OCI-LY7 (cell line): Measurements from ENCODE around the gene NGDN. TPM values are rescaled to one million over a fixed set of nuclear protein-coding genes. Genes with fewer than 3 reads are reported as not detected.
A peak's percentile ranks its signal among the peaks of the same experiment; 100 is the strongest.

ENCODE experiments used
- Bru-seq: library from RNA; stranded (reverse); fragments of 400-500 nt; gene quantifications from one replicate; lab custom pipeline; 2021; lab: Mats Ljungman, UMichigan
- BruChase-seq, 2 experiments: library from RNA; stranded (reverse); fragments of 400-500 nt; gene quantifications; one replicate each; lab custom pipeline; 2021; lab: Mats Ljungman, UMichigan
- BruUV-seq: library from RNA; stranded (reverse); fragments of 400-500 nt; replicated peaks from 2 replicates; lab custom pipeline; 2021; lab: Mats Ljungman, UMichigan
- CTCF ChIA-PET: fragments of 300-600 bp; sonication (Branson Sonifier 250); formaldehyde crosslinking; loops from one replicate; lab custom pipeline; 2022; ENCODE audit warnings: antibody characterized with exemption; ENCODE audit not compliant: unreplicated experiment; lab: Charles Lee
- POLR2A ChIA-PET: fragments of 300-600 bp; sonication (Branson Sonifier 250); formaldehyde crosslinking; loops from one replicate; lab custom pipeline; 2022; ENCODE audit warnings: antibody characterized with exemption; lab: Charles Lee
- DNase-seq: peaks from one replicate; pipeline ENCODE4 v3.0.0-alpha.2; 2015; ENCODE audit warnings: low spot score
- H2AFZ ChIP-seq: fragments of 200-600 bp; sonication (generic), shearing (Covaris generic); 2 replicates; pipeline ENCODE4 v1.6.1; 2014; ENCODE audit warnings: mild to moderate bottlenecking, antibody characterized with exemption, low read length, moderate library complexity
- H3K27ac ChIP-seq: fragments of 200-600 bp; sonication (generic); 2 replicates; pipeline ENCODE4 v1.5.1; 2014; ENCODE audit warnings: mixed run types, low read depth, mild to moderate bottlenecking, moderate library complexity, low read length, inconsistent platforms; ENCODE audit not compliant: poor library complexity, severe bottlenecking
- H3K36me3 ChIP-seq: fragments of 200-600 bp; sonication (generic); 2 replicates; pipeline ENCODE4 v1.6.1; 2014; ENCODE audit warnings: mild to moderate bottlenecking, antibody characterized with exemption, low read length, moderate library complexity, mixed read lengths; ENCODE audit not compliant: insufficient read depth
- H3K4me1 ChIP-seq: fragments of 200-600 bp; sonication (generic); 2 replicates; pipeline ENCODE4 v1.5.1; 2014; ENCODE audit warnings: mild to moderate bottlenecking, low read length; ENCODE audit not compliant: insufficient read depth, poor library complexity, severe bottlenecking
- H3K4me2 ChIP-seq: fragments of 200-600 bp; sonication (generic); 2 replicates; pipeline ENCODE4 v1.6.1; 2014; ENCODE audit warnings: mild to moderate bottlenecking, low read length
- H3K4me3 ChIP-seq: fragments of 200-600 bp; sonication (generic); 2 replicates; pipeline ENCODE4 v1.5.1; 2014; ENCODE audit warnings: mild to moderate bottlenecking, low read depth, low read length; ENCODE audit not compliant: poor library complexity, severe bottlenecking
- H3K79me2 ChIP-seq: fragments of 200-600 bp; sonication (generic); 2 replicates; pipeline ENCODE4 v1.6.1; 2016; ENCODE audit warnings: low read depth, mild to moderate bottlenecking, low read length, moderate library complexity, mixed read lengths; ENCODE audit not compliant: insufficient read depth
- H3K9me2 ChIP-seq: fragments of 200-600 bp; sonication (generic); 2 replicates; pipeline ENCODE4 v1.6.1; 2016; ENCODE audit warnings: mild to moderate bottlenecking, low read length, mixed read lengths; ENCODE audit not compliant: insufficient read depth
- H3K9me3 ChIP-seq: fragments of 200-600 bp; sonication (generic); 2 replicates; pipeline ENCODE4 v1.6.1; 2014; ENCODE audit warnings: mild to moderate bottlenecking, mixed run types, low read length, mixed read lengths
- H4K20me1 ChIP-seq: fragments of 200-600 bp; sonication (generic); 2 replicates; pipeline ENCODE4 v1.6.1; 2014; ENCODE audit warnings: mild to moderate bottlenecking, antibody characterized with exemption, low read length, moderate library complexity, mixed read lengths; ENCODE audit not compliant: insufficient read depth
- EZH2phosphoT487 ChIP-seq: fragments of 200-600 bp; sonication (generic); IDR thresholded peaks from 2 replicates; pipeline ENCODE4 v1.6.1; 2018; ENCODE audit warnings: low read depth, borderline replicate concordance, mild to moderate bottlenecking, mixed run types, antibody characterized with exemption, low read length, moderate library complexity, mixed read lengths
- intact Hi-C: fragments of 100-400 bp; cut with micrococcal nuclease; formaldehyde crosslinking; loops from one replicate; pipeline ENCODE4 v1.10.0; 2022; ENCODE audit not compliant: unreplicated experiment
- long read RNA-seq: library from polyadenylated mRNA; stranded (forward); transcript quantifications from one replicate; pipeline ENCODE4 v2.0.0, GENCODE V29; 2022
- total RNA-seq, 2 experiments: library from RNA; depleted of rRNA in 1 of 2; stranded (reverse); fragments of >200 nt in 1 of 2; shearing (Covaris generic) in 1 of 2; gene quantifications; 2 replicates each; pipeline ENCODE4 v1.2.3, GENCODE V29; 2014 to 2022
- TF ChIP-seq, protein P1 (sequence below): fragments of 200-600 bp; sonication (generic); conservative IDR thresholded peaks from 2 replicates; pipeline ENCODE4 v1.5.1; 2014; ENCODE audit warnings: mild to moderate bottlenecking, antibody characterized with exemption, low read length, moderate library complexity, mixed read lengths

NGDN gene, protein sequence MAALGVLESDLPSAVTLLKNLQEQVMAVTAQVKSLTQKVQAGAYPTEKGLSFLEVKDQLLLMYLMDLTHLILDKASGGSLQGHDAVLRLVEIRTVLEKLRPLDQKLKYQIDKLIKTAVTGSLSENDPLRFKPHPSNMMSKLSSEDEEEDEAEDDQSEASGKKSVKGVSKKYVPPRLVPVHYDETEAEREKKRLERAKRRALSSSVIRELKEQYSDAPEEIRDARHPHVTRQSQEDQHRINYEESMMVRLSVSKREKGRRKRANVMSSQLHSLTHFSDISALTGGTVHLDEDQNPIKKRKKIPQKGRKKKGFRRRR
- 53.6 and 87.1 TPM in 2 replicates for total RNA-seq (2014; rRNA removed; shearing (Covaris generic))
- total RNA-seq (2022), result 48.7 and 57.5 TPM in 2 replicates
- Bru-seq, nascent RNA, result percentile 93 among the genes with signal in this experiment
- BruChase-seq, experiment 1, labeled RNA remaining after a 6-hour chase, result percentile 79 among the genes with signal in this experiment
- BruChase-seq, experiment 2, labeled RNA remaining after a 2-hour chase, result percentile 87 among the genes with signal in this experiment
- long read RNA-seq, transcript NGDN-202 (11 exons, 1,143 nt), result major isoform, 113 of 139 reads
- long read RNA-seq, partial matches to known transcripts, result 11 of 139 reads
- long read RNA-seq, other reads (novel, unspliced or antisense), result 14 of 139 reads

DNA sequence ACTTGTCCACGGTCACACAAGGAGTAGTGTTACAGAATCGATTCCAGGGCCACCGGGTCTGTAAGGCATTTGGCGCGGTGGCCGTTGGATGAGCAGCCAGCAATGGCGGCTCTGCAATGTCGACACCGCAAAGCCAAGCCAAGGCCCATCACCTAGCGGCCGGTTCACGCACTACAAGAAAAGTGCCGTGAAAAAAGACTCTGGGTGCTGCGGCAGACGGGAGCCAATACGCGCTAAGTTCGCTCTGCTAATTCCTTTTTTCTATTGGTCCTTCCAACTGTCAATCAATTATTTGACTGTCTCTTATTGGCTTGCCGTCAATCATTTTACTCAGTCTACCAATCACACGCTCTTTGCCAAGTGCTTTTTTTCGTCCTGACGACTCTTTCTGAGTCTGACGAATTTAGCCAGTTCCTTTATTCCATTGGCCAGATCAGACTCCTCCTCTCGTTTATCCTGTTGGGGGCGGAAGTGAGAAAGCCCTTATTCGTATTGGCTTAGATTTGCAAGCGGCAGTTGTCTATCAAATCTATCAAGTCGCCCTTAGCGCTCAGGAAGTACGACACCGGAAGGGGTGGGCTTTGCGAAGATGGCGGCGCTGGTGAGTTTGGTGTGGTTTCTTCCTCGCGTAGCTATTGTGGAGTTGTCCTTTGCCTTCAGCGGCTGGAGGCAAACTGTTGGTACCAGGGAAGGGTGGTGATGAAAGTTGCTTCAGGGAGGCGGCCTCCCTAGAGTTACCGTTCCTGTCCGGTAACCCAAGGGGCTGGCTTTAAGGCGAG, at the start of gene NGDN:
Gene NGDN, plus strand, starts transcription at position 577 of the 779 bp plus-strand sequence. Its CDS starts 13 bp downstream, at position 590.
- H4K20me1 ChIP-seq, result no peaks in the 10 kb centered on the region
- peak within 1 kb of the TSS; percentile 21 for H3K27ac ChIP-seq
- BruUV-seq, result no TSS peak
- peak within 1 kb of the TSS; percentile 97 for H2AFZ ChIP-seq
- DNase-seq, result peak; percentile 99
- H3K4me2 ChIP-seq, result peak within 1 kb of the TSS; percentile 66
- H3K9me3 ChIP-seq, result peaks cover 9% of the 10 kb centered on the region
- H3K79me2 ChIP-seq, result peaks cover 20% of the 10 kb centered on the region
- intact Hi-C loops, result loop anchor here (5.0 kb wide), 1 partner anchor 147 kb away; the partner anchor contains the start of gene PABPN1
- no peaks in the 10 kb centered on the region for H3K9me2 ChIP-seq
- TF ChIP-seq, protein P1, sequence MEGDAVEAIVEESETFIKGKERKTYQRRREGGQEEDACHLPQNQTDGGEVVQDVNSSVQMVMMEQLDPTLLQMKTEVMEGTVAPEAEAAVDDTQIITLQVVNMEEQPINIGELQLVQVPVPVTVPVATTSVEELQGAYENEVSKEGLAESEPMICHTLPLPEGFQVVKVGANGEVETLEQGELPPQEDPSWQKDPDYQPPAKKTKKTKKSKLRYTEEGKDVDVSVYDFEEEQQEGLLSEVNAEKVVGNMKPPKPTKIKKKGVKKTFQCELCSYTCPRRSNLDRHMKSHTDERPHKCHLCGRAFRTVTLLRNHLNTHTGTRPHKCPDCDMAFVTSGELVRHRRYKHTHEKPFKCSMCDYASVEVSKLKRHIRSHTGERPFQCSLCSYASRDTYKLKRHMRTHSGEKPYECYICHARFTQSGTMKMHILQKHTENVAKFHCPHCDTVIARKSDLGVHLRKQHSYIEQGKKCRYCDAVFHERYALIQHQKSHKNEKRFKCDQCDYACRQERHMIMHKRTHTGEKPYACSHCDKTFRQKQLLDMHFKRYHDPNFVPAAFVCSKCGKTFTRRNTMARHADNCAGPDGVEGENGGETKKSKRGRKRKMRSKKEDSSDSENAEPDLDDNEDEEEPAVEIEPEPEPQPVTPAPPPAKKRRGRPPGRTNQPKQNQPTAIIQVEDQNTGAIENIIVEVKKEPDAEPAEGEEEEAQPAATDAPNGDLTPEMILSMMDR, result peak; percentile 73
- no peak for TF ChIP-seq EZH2phosphoT487
- H3K4me3 ChIP-seq, result peak within 1 kb of the TSS; percentile 77
- peaks cover 30% of the 10 kb centered on the region for H3K36me3 ChIP-seq
- ChIA-PET POLR2A (interaction anchor here (0.5 to 1.4 kb wide), 3 partner anchors 92 to 685 kb away, joined by 3 to 6 read pairs (median 3); partner anchors contain the start of gene PABPN1), CTCF (no interaction called here)
- peaks cover 10% of the 10 kb centered on the region for H3K4me1 ChIP-seq

DNA sequence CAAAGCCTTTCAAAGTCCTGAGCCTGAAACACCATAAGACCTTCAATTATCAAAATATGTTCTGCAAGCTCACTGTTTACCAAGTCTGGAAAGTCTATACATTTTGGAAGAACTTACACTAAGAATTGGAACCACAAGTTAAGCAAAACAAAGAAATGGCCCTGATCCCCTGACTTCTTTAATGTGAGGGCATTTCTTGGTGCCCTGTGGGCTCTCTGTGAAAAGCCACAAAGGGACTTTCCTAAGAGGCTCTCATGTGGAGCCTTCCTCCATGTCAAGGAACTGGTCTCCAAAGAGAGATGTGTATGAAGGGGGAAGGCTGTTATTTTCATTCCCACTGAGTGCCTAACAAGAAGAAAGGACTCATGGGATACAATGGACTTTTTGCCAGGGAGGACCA, 47.9 kb upstream of the NGDN start:
- ChIA-PET POLR2A (no interaction called here), CTCF (no interaction called here)
- H3K36me3 ChIP-seq, result no peaks in the 10 kb centered on the region
- H4K20me1 ChIP-seq, result no peaks in the 10 kb centered on the region
- intact Hi-C loops, result no loop called here
- no peak overlapping the region for H3K27ac ChIP-seq
- BruUV-seq, result no TSS peak
- H3K79me2 ChIP-seq, result no peaks in the 10 kb centered on the region
- DNase-seq, result no peak
- H3K4me2 ChIP-seq, result no peak overlapping the region
- TF ChIP-seq, protein P1, result no peak
- no peak for TF ChIP-seq EZH2phosphoT487
- no peak overlapping the region for H3K4me3 ChIP-seq
- H3K9me2 ChIP-seq, result no peaks in the 10 kb centered on the region
- no peaks in the 10 kb centered on the region for H3K4me1 ChIP-seq
- H2AFZ ChIP-seq, result no peak overlapping the region
- H3K9me3 ChIP-seq, result no peaks in the 10 kb centered on the region
